ENCODE results near the gene VPS26A.

VPS26A gene

GRCh38 chr10:69186524-69186923, 62.5 kb downstream of the VPS26A start:
- no peak overlapping the region for H3K4me2 ChIP-seq (ENCODE audit: insufficient read depth, low read length)
- TF ChIP-seq EZH2 (IDR thresholded peaks at IDR 0.05; ENCODE audit: borderline replicate concordance, low read depth, low read length, severe bottlenecking): no peak
- TF ChIP-seq, protein P1, sequence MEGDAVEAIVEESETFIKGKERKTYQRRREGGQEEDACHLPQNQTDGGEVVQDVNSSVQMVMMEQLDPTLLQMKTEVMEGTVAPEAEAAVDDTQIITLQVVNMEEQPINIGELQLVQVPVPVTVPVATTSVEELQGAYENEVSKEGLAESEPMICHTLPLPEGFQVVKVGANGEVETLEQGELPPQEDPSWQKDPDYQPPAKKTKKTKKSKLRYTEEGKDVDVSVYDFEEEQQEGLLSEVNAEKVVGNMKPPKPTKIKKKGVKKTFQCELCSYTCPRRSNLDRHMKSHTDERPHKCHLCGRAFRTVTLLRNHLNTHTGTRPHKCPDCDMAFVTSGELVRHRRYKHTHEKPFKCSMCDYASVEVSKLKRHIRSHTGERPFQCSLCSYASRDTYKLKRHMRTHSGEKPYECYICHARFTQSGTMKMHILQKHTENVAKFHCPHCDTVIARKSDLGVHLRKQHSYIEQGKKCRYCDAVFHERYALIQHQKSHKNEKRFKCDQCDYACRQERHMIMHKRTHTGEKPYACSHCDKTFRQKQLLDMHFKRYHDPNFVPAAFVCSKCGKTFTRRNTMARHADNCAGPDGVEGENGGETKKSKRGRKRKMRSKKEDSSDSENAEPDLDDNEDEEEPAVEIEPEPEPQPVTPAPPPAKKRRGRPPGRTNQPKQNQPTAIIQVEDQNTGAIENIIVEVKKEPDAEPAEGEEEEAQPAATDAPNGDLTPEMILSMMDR (IDR thresholded peaks at IDR 0.05; ENCODE audit: borderline replicate concordance, extremely low read depth, low read length, poor library complexity, severe bottlenecking): no peak
- peaks cover 15% of the 10 kb centered on the region; the same call in 1 of the 2 replicates for H4K20me1 ChIP-seq (ENCODE audit: insufficient read depth, low read length)
- H3K79me2 ChIP-seq (ENCODE audit: insufficient read depth, low read length): peaks cover 45% of the 10 kb centered on the region
- no peak for DNase-seq
- peaks cover 68% of the 10 kb centered on the region for H3K36me3 ChIP-seq (ENCODE audit: insufficient read depth, low read length)
- H3K27ac ChIP-seq (ENCODE audit: low read length): no peak overlapping the region
- H3K4me1 ChIP-seq (ENCODE audit: insufficient read depth, low read length): peaks cover 17% of the 10 kb centered on the region
- no peaks in the 10 kb centered on the region for H3K27me3 ChIP-seq (ENCODE audit: insufficient read depth, low read length, poor library complexity)
- H3K4me3 ChIP-seq (ENCODE audit: low read depth in 1 of 2, low read length in 2 of 2): no peak overlapping the region
- H2AFZ ChIP-seq (ENCODE audit: low read depth, low read length): no peak overlapping the region
- ATAC-seq (ENCODE audit: insufficient read depth, low read depth): no peak
- no peak overlapping the region for H3K9ac ChIP-seq (ENCODE audit: low read depth, low read length)
- H3K9me3 ChIP-seq (ENCODE audit: insufficient read depth, low read length, severe bottlenecking): no peaks in the 10 kb centered on the region

- H3K9me3 ChIP-seq (ENCODE audit: insufficient read depth, low read length, severe bottlenecking): no peaks in the 10 kb centered on the region
- peaks cover 62% of the 10 kb centered on the region; the same call in 1 of the 2 replicates for H3K36me3 ChIP-seq (ENCODE audit: insufficient read depth, low read length)
- H2AFZ ChIP-seq (ENCODE audit: low read depth, low read length): no peak overlapping the region
- TF ChIP-seq EZH2 (IDR thresholded peaks at IDR 0.05; ENCODE audit: borderline replicate concordance, low read depth, low read length, severe bottlenecking): no peak
- TF ChIP-seq, protein P1 (IDR thresholded peaks at IDR 0.05; ENCODE audit: borderline replicate concordance, extremely low read depth, low read length, poor library complexity, severe bottlenecking): no peak
- H3K4me3 ChIP-seq (ENCODE audit: low read depth in 1 of 2, low read length in 2 of 2): no peak overlapping the region
- H3K27me3 ChIP-seq (ENCODE audit: insufficient read depth, low read length, poor library complexity): no peaks in the 10 kb centered on the region
- H4K20me1 ChIP-seq (ENCODE audit: insufficient read depth, low read length): no peaks in the 10 kb centered on the region
- DNase-seq (no peak), ATAC-seq (ENCODE audit: insufficient read depth, low read depth) (no peak)
- no peaks in the 10 kb centered on the region for H3K79me2 ChIP-seq (ENCODE audit: insufficient read depth, low read length)
- no peaks in the 10 kb centered on the region for H3K4me1 ChIP-seq (ENCODE audit: insufficient read depth, low read length)
- H3K27ac ChIP-seq (ENCODE audit: low read length): no peak overlapping the region
- H3K4me2 ChIP-seq (ENCODE audit: insufficient read depth, low read length): no peak overlapping the region
- H3K9ac ChIP-seq (ENCODE audit: low read depth, low read length): no peak overlapping the region
Measured at GRCh38 chr10:69201045-69201444, 77.1 kb downstream of the VPS26A start.

- H3K36me3 ChIP-seq (ENCODE audit: insufficient read depth, low read length): peaks cover 62% of the 10 kb centered on the region; the same call in 1 of the 2 replicates
- no peak overlapping the region for H3K9ac ChIP-seq (ENCODE audit: low read depth, low read length)
- H3K4me1 ChIP-seq (ENCODE audit: insufficient read depth, low read length): no peaks in the 10 kb centered on the region
- no peak overlapping the region for H3K4me2 ChIP-seq (ENCODE audit: insufficient read depth, low read length)
- ATAC-seq (ENCODE audit: insufficient read depth, low read depth): no peak
- no peaks in the 10 kb centered on the region for H3K79me2 ChIP-seq (ENCODE audit: insufficient read depth, low read length)
- no peaks in the 10 kb centered on the region for H4K20me1 ChIP-seq (ENCODE audit: insufficient read depth, low read length)
- H3K4me3 ChIP-seq (ENCODE audit: low read depth in 1 of 2, low read length in 2 of 2): no peak overlapping the region
- no peak for DNase-seq
- TF ChIP-seq EZH2 (IDR thresholded peaks at IDR 0.05; ENCODE audit: borderline replicate concordance, low read depth, low read length, severe bottlenecking): no peak
- TF ChIP-seq, protein P1 (IDR thresholded peaks at IDR 0.05; ENCODE audit: borderline replicate concordance, extremely low read depth, low read length, poor library complexity, severe bottlenecking): no peak
- no peaks in the 10 kb centered on the region for H3K27me3 ChIP-seq (ENCODE audit: insufficient read depth, low read length, poor library complexity)
- no peaks in the 10 kb centered on the region for H3K9me3 ChIP-seq (ENCODE audit: insufficient read depth, low read length, severe bottlenecking)
- no peak overlapping the region for H3K27ac ChIP-seq (ENCODE audit: low read length)
- no peak overlapping the region for H2AFZ ChIP-seq (ENCODE audit: low read depth, low read length)
Measured at GRCh38 chr10:69202332-69202731, 78.4 kb downstream of the VPS26A start.

GRCh38 chr10:69208761-69209160, 84.8 kb downstream of the VPS26A start:
- Histone ChIP-seq H3K9me3 (ENCODE audit: insufficient read depth, low read length, severe bottlenecking) (no peaks in the 10 kb centered on the region), H3K27ac (ENCODE audit: low read length) (no peak overlapping the region), H3K9ac (ENCODE audit: low read depth, low read length) (no peak overlapping the region), H3K27me3 (ENCODE audit: insufficient read depth, low read length, poor library complexity) (no peaks in the 10 kb centered on the region), H3K36me3 (ENCODE audit: insufficient read depth, low read length) (peaks cover 50% of the 10 kb centered on the region), H2AFZ (ENCODE audit: low read depth, low read length) (no peak overlapping the region), H3K4me1 (ENCODE audit: insufficient read depth, low read length) (no peaks in the 10 kb centered on the region), H3K4me3 (ENCODE audit: low read depth in 1 of 2, low read length in 2 of 2) (no peak overlapping the region), H3K4me2 (ENCODE audit: insufficient read depth, low read length) (no peak overlapping the region), H3K79me2 (ENCODE audit: insufficient read depth, low read length) (no peaks in the 10 kb centered on the region), H4K20me1 (ENCODE audit: insufficient read depth, low read length) (no peaks in the 10 kb centered on the region)
- DNase-seq (no peak), ATAC-seq (ENCODE audit: insufficient read depth, low read depth) (no peak)
- TF ChIP-seq, protein P1 (IDR thresholded peaks at IDR 0.05; ENCODE audit: borderline replicate concordance, extremely low read depth, low read length, poor library complexity, severe bottlenecking): no peak
- TF ChIP-seq EZH2 (IDR thresholded peaks at IDR 0.05; ENCODE audit: borderline replicate concordance, low read depth, low read length, severe bottlenecking): no peak

All from DND-41 (cell line).